ENCODE data around the gene EEF2KMT.
"Not testable (repeated sequence)": the region's sequence is repeated elsewhere in the genome, so short reads cannot be mapped to it uniquely, and the experiment has no call there.

- not testable (repeated sequence) for TF ChIP-seq CTCF (IDR thresholded peaks at IDR 0.05; ENCODE audit: borderline replicate concordance, extremely low read depth, low read length, poor library complexity, severe bottlenecking); EZH2 (IDR thresholded peaks at IDR 0.05; ENCODE audit: borderline replicate concordance, low read depth, low read length, severe bottlenecking)
Measured at GRCh38 chr16:5098221-5099159, 895 bp upstream of the EEF2KMT start.
